Fibroblast of mammary gland (primary cell): ENCODE data around the gene STARD3.

Experiments used
- DNase-seq: peaks from one replicate; pipeline ENCODE4 v3.0.0-alpha.2; 2010; ENCODE audit warnings: low read depth
- H3K4me3 ChIP-seq: 2 replicates; pipeline ENCODE4 v1.5.1; 2011; ENCODE audit warnings: low read depth, mild to moderate bottlenecking, low read length, moderate library complexity; ENCODE audit not compliant: control insufficient read depth
- TF ChIP-seq, protein P1 (sequence below): conservative IDR thresholded peaks from 2 replicates; pipeline ENCODE4 v1.5.1; 2011; ENCODE audit warnings: low read depth, low read length, inconsistent platforms; ENCODE audit not compliant: control insufficient read depth, insufficient read depth

The STARD3 gene

DNA sequence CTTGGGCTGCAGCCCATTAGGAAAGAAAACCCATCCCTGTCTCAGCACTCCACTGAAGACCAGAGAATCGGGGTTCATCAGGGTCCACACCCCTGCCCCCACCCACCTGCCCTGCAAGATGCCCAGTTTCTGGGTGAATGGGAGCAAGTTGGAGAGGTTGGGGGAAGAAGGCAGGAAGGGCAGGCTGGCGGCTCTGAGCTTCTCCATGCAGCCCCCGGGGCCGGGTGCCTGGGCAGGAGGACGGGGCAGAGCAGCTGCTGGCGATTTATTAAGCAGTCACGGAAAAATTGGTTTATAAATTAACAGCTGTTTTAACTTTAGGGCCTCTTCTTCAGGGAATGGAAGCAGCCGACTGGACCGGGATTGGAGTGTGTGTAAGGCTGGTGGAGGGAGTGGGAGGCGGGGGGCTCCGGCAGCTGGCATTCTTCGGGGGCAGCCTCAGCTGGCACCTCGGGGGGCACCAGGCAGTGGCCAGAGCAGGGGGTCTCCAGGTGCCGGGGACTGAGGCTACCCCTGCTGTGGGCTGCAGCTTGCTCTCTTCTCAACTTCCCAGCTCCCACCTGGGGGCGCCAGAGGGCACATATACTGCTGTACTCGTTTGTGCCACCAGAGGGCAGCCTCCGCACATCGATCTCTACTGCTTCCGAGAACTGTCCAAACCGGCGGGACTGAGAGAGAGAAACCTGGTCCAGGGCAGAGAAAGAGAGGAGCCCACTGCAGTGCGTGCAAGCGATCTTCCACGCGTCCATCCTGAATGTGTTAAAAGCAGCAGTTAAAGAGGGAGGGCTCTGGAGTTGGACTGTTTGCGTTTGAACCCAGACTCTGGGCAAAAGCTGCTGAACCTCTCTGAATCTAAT is 15.2 kb upstream of the STARD3 start:
- DNase-seq, result peak; percentile 69
- TF ChIP-seq, protein P1, sequence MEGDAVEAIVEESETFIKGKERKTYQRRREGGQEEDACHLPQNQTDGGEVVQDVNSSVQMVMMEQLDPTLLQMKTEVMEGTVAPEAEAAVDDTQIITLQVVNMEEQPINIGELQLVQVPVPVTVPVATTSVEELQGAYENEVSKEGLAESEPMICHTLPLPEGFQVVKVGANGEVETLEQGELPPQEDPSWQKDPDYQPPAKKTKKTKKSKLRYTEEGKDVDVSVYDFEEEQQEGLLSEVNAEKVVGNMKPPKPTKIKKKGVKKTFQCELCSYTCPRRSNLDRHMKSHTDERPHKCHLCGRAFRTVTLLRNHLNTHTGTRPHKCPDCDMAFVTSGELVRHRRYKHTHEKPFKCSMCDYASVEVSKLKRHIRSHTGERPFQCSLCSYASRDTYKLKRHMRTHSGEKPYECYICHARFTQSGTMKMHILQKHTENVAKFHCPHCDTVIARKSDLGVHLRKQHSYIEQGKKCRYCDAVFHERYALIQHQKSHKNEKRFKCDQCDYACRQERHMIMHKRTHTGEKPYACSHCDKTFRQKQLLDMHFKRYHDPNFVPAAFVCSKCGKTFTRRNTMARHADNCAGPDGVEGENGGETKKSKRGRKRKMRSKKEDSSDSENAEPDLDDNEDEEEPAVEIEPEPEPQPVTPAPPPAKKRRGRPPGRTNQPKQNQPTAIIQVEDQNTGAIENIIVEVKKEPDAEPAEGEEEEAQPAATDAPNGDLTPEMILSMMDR, result peak; percentile 100
- no peak overlapping the region for H3K4me3 ChIP-seq

DNA sequence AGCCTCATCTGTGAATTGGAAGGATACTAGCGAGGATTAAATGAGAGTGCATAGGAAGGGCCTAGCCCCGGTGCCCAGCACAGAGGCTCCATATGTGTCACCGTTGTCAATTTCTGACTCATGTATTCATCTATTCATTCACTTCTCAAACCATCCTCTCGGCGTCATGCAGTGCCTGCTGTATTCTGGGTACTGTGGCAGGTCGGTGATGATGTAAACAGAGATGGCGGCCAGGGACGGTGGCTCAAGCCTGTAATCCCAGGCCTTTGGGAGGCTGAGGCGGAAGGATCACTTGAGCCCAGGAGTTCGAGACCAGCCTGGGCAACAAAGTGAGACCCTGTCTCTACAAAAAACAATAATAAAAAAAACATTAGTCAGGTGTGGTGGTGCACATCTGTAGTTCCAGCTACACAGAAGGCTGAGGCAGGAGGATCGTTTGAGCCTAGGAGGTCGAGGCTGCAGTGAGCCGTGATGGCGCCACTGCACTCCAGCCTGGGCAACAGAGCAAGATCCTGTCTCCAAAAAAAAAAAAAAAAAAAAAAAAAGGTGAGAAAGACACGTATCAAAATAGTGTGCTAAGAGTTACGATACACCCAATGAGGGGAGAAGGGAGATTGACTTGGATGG is 14.5 kb upstream of the STARD3 start:
- TF ChIP-seq, protein P1, result no peak
- DNase-seq, result no peak
- H3K4me3 ChIP-seq, result no peak overlapping the region

DNA sequence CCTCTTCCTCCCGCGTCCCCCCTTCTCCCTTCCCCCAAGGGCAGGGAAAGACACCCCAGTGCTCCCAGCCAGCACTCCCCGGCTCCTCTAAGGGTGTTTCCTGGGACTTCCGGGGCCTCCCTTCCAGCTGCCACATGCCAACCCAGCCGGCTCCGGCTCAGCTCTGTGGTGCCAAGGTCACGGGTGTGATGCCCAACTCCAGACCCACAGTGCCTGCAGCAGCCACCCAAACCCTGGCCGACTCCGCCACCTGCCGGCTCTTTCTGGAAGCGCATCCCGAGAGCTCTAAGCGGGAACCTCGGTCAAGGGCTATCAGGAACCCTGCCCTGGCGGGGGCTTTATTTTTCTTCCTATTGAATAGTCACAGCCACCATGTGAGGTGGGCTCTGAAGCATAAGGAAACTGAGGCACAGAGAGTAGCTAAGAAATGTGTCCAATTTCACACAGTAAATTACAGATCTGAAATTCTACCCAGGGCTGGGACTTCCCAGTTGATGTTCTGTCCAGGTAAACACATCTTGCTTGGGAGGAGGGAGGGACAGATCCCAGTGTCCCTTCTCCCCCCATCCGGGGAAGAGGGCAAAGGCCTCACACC is 13.5 kb upstream of the STARD3 start:
- peak; percentile 52 for DNase-seq
- TF ChIP-seq, protein P1, result peak; percentile 87
- H3K4me3 ChIP-seq, result no peak overlapping the region

DNA sequence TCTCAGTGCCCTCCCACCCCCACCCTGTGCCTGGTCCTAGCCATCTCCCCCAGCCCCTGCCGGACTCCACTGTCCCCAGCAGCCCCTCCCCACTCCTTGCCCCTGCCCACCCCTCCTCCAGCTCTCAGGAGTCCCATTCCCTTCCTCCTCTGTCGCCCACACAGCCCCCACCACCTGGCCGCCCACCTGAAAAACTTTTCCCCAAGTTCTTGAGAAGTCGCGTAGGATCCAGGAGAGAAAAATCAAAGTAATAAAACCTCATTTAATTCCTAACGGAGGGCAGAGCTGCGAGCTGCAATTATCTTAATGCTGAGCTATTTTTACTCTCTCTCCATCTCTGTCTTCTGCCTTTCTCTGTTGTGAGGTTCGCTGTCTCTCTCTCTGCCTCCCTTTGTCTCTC is 12.6 kb upstream of the STARD3 start:
- H3K4me3 ChIP-seq, result no peak overlapping the region
- TF ChIP-seq, protein P1, result no peak
- no peak for DNase-seq

DNA sequence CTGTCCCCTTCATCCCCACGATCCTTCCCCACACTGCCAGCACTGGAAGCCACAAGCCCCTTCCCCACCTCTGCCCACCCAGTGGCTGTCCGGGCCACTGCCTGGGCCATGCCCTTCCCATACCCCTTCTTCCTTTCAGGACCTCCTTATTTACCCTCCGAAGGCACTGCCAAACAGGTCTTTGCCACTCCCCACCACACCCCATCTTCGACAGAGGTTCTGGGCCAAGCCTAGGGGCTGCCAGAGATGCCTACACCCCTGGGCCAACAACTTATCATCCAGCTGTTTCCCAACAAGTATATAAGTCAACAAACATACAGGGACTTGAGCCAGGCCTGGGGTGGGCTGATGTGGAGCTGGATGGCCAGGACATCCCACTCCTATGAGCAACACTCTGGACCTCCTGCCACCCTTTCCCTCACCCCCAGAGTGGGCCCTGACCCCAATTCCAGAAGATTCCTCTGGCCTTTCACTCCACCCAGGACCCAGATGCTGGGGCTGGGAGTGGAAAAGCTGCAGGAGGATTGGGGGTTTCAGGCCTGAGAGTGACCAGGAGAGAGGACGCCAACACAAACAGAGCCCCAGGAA is 11.7 kb upstream of the STARD3 start:
- H3K4me3 ChIP-seq, result no peak overlapping the region
- TF ChIP-seq, protein P1, result no peak
- peak; percentile 59 for DNase-seq

DNA sequence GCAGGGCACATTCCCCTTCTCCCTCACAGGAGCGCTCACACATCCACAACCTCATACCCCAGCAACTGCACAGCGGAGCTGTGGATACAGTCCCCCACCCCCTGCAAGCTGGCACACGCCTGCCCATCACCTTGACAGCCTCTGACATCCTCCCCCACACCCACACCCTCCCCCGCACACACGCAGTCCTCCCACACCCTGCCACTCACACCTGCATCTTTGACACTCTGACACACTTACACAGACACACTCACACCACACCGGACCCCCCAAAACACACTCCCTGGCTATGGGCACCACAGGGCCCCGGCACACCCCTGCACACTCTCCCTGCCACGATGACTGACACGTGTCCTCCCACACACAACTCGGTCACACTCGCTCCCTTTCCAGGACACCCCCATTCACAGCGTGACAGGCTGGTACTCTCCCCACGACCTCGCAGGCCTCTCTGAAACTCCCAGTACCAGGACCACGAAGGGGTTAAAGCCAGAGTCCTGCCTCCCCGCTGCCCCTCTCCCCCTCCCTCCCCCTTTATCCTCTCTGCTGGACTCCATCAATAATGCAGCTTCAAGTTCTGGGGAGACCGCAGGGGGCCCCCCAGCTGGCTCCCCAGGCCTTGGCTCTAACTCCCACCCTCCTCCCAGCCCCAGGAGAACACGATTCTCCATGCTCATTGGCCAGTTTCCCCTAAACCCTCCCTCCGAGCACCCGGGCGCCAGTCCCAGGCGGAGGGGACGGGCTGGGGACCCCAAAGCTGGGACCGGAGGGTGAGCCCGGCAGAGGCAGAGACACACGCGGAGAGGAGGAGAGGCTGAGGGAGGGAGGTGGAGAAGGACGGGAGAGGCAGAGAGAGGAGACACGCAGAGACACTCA is 10.5 kb upstream of the STARD3 start, which contains the start of gene PPP1R1B:
Gene PPP1R1B (plus strand): TSS at position 782 of the 876 bp plus-strand sequence. CDS start 441 bp downstream, outside the sequence.
- DNase-seq, result no peak
- TF ChIP-seq, protein P1, result no peak
- H3K4me3 ChIP-seq, result peak within 1 kb of the TSS; percentile 4
